ENCODE data around the gene SCN4A. TPM values are rescaled to one million over a fixed set of nuclear protein-coding genes. Genes with fewer than 3 reads are reported as not detected.
"Not testable (repeated sequence)": the region's sequence is repeated elsewhere in the genome, so short reads cannot be mapped to it uniquely, and the experiment has no call there.

SCN4A gene
- total RNA-seq, 1 donor from 2014 or later: 0.43 TPM

DNA sequence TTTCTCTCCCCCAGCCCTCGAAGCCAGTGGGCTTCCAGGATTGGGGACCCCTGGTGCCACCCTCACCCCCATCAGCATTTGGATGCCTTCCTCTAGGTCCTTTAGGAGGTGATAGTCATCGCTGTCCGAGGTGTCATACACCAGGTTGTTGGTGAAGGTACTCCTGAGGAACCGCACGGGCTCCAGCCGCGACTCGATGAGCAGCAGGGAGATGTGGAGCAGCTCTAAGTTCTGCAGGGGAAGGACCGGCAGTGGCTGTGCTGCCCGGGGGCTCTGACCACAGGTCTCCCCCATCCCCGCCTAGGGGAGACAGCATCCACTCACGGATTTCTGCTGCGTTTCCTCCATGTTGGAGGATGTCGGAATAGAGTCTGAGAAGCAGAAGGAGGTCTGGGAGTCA lies 62.6 kb downstream of the SCN4A start:
- no peak overlapping the region for H3K4me3 ChIP-seq (ENCODE audit: insufficient read depth, low read depth, low read length)
- FAIRE-seq (no peak), DNase-seq (ENCODE audit: low read depth) (no peak)
- Mint-ChIP-seq H3K4me3 (ENCODE audit: unreplicated experiment) (no peak overlapping the region), H3K4me1 (ENCODE audit: low read depth, unreplicated experiment) (no peaks in the 10 kb centered on the region), H3K36me3 (ENCODE audit: low read depth, unreplicated experiment) (no peaks in the 10 kb centered on the region), H3K27me3 (ENCODE audit: low read depth, unreplicated experiment) (peaks cover 25% of the 10 kb centered on the region), H3K9me3 (ENCODE audit: unreplicated experiment) (no peaks in the 10 kb centered on the region), H3K27ac (ENCODE audit: unreplicated experiment) (no peak overlapping the region)
- H2AFZ ChIP-seq (ENCODE audit: low read depth, low read length): no peak overlapping the region
- H3K4me1 ChIP-seq (ENCODE audit: insufficient read depth, low read length): no peaks in the 10 kb centered on the region
- no peaks in the 10 kb centered on the region for H3K9me3 ChIP-seq (ENCODE audit: insufficient read depth, low read depth, low read length)
- no peak overlapping the region for H3K27ac ChIP-seq (ENCODE audit: low read depth, low read length)
- H3K9ac ChIP-seq (ENCODE audit: low read length): no peak overlapping the region
- no peaks in the 10 kb centered on the region for H3K36me3 ChIP-seq (ENCODE audit: insufficient read depth, low read length)
- TF ChIP-seq, protein P1, sequence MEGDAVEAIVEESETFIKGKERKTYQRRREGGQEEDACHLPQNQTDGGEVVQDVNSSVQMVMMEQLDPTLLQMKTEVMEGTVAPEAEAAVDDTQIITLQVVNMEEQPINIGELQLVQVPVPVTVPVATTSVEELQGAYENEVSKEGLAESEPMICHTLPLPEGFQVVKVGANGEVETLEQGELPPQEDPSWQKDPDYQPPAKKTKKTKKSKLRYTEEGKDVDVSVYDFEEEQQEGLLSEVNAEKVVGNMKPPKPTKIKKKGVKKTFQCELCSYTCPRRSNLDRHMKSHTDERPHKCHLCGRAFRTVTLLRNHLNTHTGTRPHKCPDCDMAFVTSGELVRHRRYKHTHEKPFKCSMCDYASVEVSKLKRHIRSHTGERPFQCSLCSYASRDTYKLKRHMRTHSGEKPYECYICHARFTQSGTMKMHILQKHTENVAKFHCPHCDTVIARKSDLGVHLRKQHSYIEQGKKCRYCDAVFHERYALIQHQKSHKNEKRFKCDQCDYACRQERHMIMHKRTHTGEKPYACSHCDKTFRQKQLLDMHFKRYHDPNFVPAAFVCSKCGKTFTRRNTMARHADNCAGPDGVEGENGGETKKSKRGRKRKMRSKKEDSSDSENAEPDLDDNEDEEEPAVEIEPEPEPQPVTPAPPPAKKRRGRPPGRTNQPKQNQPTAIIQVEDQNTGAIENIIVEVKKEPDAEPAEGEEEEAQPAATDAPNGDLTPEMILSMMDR (IDR thresholded peaks at IDR 0.05; ENCODE audit: insufficient read depth, low read depth, low read length): no peak
- no peak for TF ChIP-seq EZH2 (IDR thresholded peaks at IDR 0.05; ENCODE audit: insufficient read depth, low read length)
- H4K20me1 ChIP-seq (ENCODE audit: insufficient read depth, low read length): no peaks in the 10 kb centered on the region
- H3K79me2 ChIP-seq (ENCODE audit: insufficient read depth, low read length): no peaks in the 10 kb centered on the region
- no peak overlapping the region for H3K4me2 ChIP-seq (ENCODE audit: low read length)
- H3K27me3 ChIP-seq (ENCODE audit: insufficient read depth, low read length): peaks cover 11% of the 10 kb centered on the region

DNA sequence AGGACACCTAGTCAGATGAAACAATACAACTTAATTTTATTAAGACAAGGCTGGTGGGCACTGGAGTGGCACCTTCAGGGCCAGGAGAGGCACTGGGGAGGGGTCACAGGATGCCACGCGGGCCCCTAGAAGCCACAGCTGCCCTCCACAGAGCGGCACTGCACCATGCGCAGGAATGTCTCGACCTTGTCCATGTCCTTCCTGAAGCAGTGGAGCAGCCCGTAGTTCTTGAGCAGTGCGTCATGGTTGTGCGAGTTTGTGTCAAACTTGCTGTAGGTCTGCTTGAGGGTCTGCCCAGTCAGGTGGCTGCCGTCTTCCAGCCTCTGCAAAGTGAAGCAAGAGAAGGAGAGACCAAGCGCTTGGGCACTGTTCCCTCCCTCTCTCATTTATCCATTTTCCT lies 63.1 kb downstream of the SCN4A start:
- peaks cover 21% of the 10 kb centered on the region for H3K27me3 Mint-ChIP-seq (ENCODE audit: low read depth, unreplicated experiment)
- not testable (repeated sequence) for H3K36me3 ChIP-seq (ENCODE audit: insufficient read depth, low read length); H3K4me2 ChIP-seq (ENCODE audit: low read length); H3K4me3 Mint-ChIP-seq (ENCODE audit: unreplicated experiment); H3K79me2 ChIP-seq (ENCODE audit: insufficient read depth, low read length); H4K20me1 ChIP-seq (ENCODE audit: insufficient read depth, low read length); H3K9ac ChIP-seq (ENCODE audit: low read length); H3K9me3 Mint-ChIP-seq (ENCODE audit: unreplicated experiment); H3K27ac ChIP-seq (ENCODE audit: low read depth, low read length); H3K27ac Mint-ChIP-seq (ENCODE audit: unreplicated experiment); H3K9me3 ChIP-seq (ENCODE audit: insufficient read depth, low read depth, low read length); H3K4me1 ChIP-seq (ENCODE audit: insufficient read depth, low read length); DNase-seq (ENCODE audit: low read depth); H3K4me1 Mint-ChIP-seq (ENCODE audit: low read depth, unreplicated experiment); H3K36me3 Mint-ChIP-seq (ENCODE audit: low read depth, unreplicated experiment); H3K4me3 ChIP-seq (ENCODE audit: insufficient read depth, low read depth, low read length); H2AFZ ChIP-seq (ENCODE audit: low read depth, low read length); FAIRE-seq
- peaks cover 11% of the 10 kb centered on the region for H3K27me3 ChIP-seq (ENCODE audit: insufficient read depth, low read length)

DNA sequence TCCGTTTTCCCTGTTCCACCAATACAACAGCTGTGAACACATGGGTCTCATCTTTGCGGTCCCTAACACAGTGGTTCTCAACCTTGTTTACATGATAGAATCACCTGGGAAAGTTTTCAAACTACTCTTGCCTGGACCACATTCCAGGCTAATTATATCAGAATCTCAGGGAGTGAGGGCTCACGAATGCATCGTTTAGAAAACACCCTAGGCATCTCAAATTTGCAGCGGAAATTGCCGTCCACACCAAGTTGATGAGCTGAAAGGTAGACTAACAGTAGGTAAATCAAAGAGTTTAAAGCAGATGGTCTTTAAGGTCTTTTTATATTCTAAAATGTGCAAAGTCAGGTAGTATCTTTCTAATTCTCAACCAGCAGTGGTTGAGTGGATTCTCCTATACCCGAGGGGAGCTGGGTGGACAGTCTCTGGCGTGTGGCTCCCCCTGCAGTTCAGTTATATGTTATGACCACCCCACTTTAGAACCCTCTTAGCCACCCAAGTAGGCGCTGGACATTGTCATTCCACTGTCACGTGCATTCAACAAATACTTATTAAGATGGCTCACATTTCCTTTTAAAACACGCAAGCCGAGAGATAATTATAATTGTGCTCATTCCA lies 65.4 kb downstream of the SCN4A start:
- not testable (repeated sequence) for H3K9me3 ChIP-seq (ENCODE audit: insufficient read depth, low read depth, low read length); H3K4me3 Mint-ChIP-seq (ENCODE audit: unreplicated experiment); H3K27ac ChIP-seq (ENCODE audit: low read depth, low read length); H3K4me1 Mint-ChIP-seq (ENCODE audit: low read depth, unreplicated experiment); H3K4me1 ChIP-seq (ENCODE audit: insufficient read depth, low read length); H3K4me2 ChIP-seq (ENCODE audit: low read length); H3K9ac ChIP-seq (ENCODE audit: low read length); H3K4me3 ChIP-seq (ENCODE audit: insufficient read depth, low read depth, low read length); DNase-seq (ENCODE audit: low read depth); FAIRE-seq; H3K27ac Mint-ChIP-seq (ENCODE audit: unreplicated experiment); H3K79me2 ChIP-seq (ENCODE audit: insufficient read depth, low read length); H2AFZ ChIP-seq (ENCODE audit: low read depth, low read length); H3K9me3 Mint-ChIP-seq (ENCODE audit: unreplicated experiment); H3K36me3 Mint-ChIP-seq (ENCODE audit: low read depth, unreplicated experiment); H4K20me1 ChIP-seq (ENCODE audit: insufficient read depth, low read length); H3K36me3 ChIP-seq (ENCODE audit: insufficient read depth, low read length)
- peaks cover 13% of the 10 kb centered on the region for H3K27me3 ChIP-seq (ENCODE audit: insufficient read depth, low read length)
- H3K27me3 Mint-ChIP-seq (ENCODE audit: low read depth, unreplicated experiment): peaks cover 21% of the 10 kb centered on the region

DNA sequence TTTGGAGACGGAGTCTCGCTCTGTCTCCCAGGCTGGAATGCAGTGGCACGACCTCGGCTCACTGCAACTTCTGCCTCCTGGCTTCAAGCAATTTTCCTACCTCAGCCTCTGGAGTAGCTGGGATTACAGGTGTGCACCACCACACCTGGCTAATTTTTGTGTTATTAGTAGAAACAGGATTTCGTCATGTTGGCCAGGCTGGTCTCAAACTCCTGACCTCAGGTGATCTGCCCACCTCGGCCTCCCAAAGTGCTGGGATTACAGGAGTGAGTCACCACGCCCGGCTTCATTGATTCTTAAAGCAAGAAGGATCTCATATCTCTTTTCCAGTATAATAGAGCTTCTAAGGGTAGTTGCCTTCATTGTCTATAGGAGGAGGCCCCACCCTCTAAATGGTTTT lies 67.9 kb downstream of the SCN4A start:
- H3K27ac Mint-ChIP-seq (ENCODE audit: unreplicated experiment); H2AFZ ChIP-seq (ENCODE audit: low read depth, low read length); H3K36me3 ChIP-seq (ENCODE audit: insufficient read depth, low read length); H3K9me3 Mint-ChIP-seq (ENCODE audit: unreplicated experiment); DNase-seq (ENCODE audit: low read depth); H3K36me3 Mint-ChIP-seq (ENCODE audit: low read depth, unreplicated experiment); H4K20me1 ChIP-seq (ENCODE audit: insufficient read depth, low read length); H3K9me3 ChIP-seq (ENCODE audit: insufficient read depth, low read depth, low read length); H3K4me1 ChIP-seq (ENCODE audit: insufficient read depth, low read length); H3K4me2 ChIP-seq (ENCODE audit: low read length); H3K27ac ChIP-seq (ENCODE audit: low read depth, low read length); H3K79me2 ChIP-seq (ENCODE audit: insufficient read depth, low read length); H3K4me3 Mint-ChIP-seq (ENCODE audit: unreplicated experiment); FAIRE-seq; H3K4me1 Mint-ChIP-seq (ENCODE audit: low read depth, unreplicated experiment); H3K4me3 ChIP-seq (ENCODE audit: insufficient read depth, low read depth, low read length); H3K9ac ChIP-seq (ENCODE audit: low read length): not testable (repeated sequence)
- H3K27me3 ChIP-seq (ENCODE audit: insufficient read depth, low read length): peaks cover 13% of the 10 kb centered on the region
- H3K27me3 Mint-ChIP-seq (ENCODE audit: low read depth, unreplicated experiment): peaks cover 14% of the 10 kb centered on the region

Data from astrocyte (in vitro differentiated cells and primary cell).